Left cardiac atrium (tissue), 4 donors: ENCODE data around the gene CAMK1D. TPM values are rescaled to one million over a fixed set of nuclear protein-coding genes. Genes with fewer than 3 reads are reported as not detected.
"Not testable (repeated sequence)": the region's sequence is repeated elsewhere in the genome, so short reads cannot be mapped to it uniquely, and the experiment has no call there.

Experiments
- ATAC-seq, 2 donors: fragments of 200-7000 bp; cut with Tn5 transposase; one replicate each; pipeline ENCODE4 v1.9.1; 2020; ENCODE audit warnings: mild to moderate bottlenecking in 2 of 2, moderate library complexity in 2 of 2
- DNase-seq: peaks from one replicate; pipeline ENCODE4 v3.0.0-alpha.2; 2020
- intact Hi-C, 2 donors: fragments of 100-400 bp; cut with DNase I; formaldehyde crosslinking; loops; one replicate each; pipeline versions ENCODE4 v1.14.1 to v1.15.1; 2022 to 2023
- total RNA-seq, 2 donors: library from RNA; stranded (reverse); fragmentation: NEBNext Ultra II Directional; extraction: Animal tissue kit (Norgen Biotek cat#: 25700); gene quantifications; one replicate each; pipeline ENCODE4 v1.2.1, GENCODE V29; 2021
- donor health status: DM: no; HTN: yes; CAD: no.
- donor health status: DM: no; HTN: yes; CAD: no; lungs with severe emphysema.
- donor health status: DM: yes; HTN: yes; CAD: no.
- donor health status: Dilated cardiomyopathy.

The CAMK1D gene
- total RNA-seq, 2 donors from 2014 or later: 23.8 to 38.5 TPM

DNA sequence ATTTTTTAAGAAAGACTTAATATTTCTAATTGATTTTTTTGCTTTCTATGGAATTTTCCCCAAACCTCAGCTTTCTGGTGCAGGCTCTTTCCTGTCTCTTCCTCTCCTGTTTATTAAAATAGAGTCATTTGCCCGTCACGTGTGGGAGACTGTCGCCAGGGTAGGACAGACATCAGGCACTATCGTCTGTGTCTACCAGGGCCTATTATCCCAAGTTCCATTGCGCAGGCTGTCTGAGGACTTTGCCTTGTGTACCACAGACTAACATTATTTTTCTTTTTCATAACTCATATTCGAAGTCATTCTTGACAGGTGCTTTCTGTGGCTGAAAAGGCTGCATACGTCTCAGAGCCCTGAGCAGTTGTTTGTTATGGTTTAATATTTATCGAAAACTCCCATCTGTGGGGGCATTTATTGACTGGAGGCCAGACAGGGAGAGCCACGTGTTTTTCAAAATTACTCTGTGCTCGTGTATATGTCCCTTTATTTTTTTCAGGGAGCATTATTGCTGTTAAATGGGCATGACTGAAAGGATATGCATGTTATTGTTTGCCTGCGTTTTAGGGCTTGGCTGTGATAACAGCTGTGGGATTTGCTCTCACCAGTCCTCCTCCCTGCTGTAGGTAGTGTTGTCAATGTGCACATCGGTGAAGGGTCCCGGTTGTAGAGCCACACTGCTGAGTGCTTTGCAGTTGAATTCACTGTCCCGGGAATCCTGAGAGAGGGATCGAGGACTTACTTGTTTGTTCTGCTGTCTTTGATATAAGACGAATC is 89.8 kb downstream of the CAMK1D start:
- no peak for ATAC-seq
- intact Hi-C loops: no loop called here
- no peak for DNase-seq

GRCh38 chr10:12439767-12440166 is 90.4 kb downstream of the CAMK1D start:
- intact Hi-C loops, ATAC-seq, DNase-seq: not testable (repeated sequence)

- intact Hi-C loops: no loop called here
- ATAC-seq (no peak), DNase-seq (no peak)
Measured at GRCh38 chr10:12443026-12443425, 93.7 kb downstream of the CAMK1D start.

GRCh38 chr10:12444981-12445700 is 95.8 kb downstream of the CAMK1D start:
- ATAC-seq (no peak), DNase-seq (no peak)
- intact Hi-C loops: no loop called here

- no peak for DNase-seq
- intact Hi-C loops: no loop called here
- peak; percentile 43 to 65 for ATAC-seq
Measured at GRCh38 chr10:12445701-12446334, 96.5 kb downstream of the CAMK1D start.

GRCh38 chr10:12448340-12448728 is 99.0 kb downstream of the CAMK1D start:
- DNase-seq (no peak), ATAC-seq (no peak)
- intact Hi-C loops: no loop called here

DNA sequence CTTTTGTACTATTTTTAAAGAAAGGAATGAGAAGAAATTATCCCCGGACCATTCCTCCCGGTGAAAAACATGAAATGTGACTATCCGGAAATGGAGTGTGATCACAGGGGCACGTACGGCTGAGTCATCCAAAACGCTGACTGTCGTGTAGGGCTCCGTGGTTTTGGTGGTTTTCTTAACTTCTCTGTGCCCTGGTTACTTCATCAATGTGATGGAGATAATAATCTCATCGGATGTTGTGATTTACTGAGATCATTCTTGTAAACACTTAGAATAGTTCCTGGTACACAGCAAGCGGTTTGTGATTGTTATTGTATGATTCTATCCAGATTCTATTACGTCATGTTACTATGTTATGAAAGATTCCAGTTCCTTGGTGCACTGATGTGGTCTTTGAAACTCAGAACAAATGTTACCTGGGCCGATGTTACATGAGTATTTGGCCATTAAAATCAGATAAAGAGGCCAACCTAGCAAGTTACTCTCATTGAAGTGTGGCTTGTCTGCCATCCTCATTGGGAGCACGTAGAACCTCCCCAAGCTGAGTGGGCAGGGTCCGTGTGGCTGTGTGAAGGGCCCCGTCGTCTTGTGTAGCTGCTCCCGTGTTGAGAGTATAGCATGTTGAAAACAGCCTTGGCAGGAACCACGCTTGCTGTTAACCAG is 99.5 kb downstream of the CAMK1D start:
- intact Hi-C loops: no loop called here
- DNase-seq (no peak), ATAC-seq (peak; percentile 50 to 69)

DNA sequence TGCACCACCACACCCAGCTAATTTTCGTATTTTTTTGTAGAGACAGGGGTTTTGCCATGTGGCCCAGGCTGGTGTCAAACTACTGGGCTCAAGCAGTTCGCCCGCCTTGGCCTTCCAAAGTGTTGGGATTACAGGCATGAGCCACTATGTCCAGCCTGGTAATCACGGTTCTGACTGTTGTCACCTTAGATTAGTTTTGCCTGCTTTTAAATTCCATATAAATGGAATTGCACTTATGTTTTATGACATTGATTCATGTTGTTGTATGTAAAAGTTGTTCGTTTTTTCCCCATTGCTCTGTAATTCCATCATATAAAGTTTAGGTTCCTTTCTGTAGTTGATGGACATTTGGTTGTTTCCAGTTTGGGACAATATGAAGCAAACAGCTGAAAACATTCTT is 106.0 kb downstream of the CAMK1D start:
- DNase-seq (no peak), ATAC-seq (no peak)
- intact Hi-C loops: no loop called here

GRCh38 chr10:12455766-12456165 is 106.4 kb downstream of the CAMK1D start:
- DNase-seq (no peak), ATAC-seq (no peak)
- intact Hi-C loops: no loop called here

DNA sequence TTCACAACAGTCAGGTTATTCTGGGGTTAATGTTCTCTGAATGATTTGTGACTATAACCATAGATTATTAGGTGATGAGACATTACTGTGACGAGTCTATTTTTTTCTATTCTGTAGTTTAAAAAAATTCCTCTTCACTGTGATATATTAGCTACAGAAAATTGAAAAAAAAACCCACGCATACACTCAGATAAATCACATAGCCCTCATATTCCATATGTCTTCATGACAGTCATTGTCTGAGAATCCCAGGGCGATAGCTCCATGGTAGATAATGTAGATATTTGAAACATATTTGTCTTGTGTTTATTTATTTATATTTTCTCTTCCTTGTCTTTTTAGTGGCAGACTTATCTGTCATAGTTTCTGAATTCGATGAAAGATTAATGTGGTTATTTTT is 110.0 kb downstream of the CAMK1D start:
- DNase-seq (no peak), ATAC-seq (no peak)
- intact Hi-C loops: no loop called here

GRCh38 chr10:12459762-12460161 is 110.4 kb downstream of the CAMK1D start:
- intact Hi-C loops: no loop called here
- ATAC-seq: no peak
- DNase-seq: no peak

DNA sequence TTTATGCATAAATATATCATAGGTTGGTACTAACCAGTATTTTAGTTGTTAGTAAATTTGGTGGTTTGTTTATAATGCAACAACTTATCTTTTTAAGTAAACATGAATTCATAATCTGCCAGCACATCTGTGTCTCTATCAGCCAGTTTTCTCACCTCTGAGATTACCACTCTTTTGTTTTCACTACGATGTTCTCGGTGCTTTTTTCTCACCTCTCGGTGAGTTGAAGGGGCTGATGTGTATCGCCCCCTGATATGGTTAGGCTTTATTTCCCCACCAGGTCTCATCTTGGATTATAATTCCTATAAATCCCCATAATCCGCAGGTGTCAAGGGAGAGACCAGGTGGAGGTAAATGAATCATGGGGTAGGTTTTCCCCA is 114.1 kb downstream of the CAMK1D start:
- ATAC-seq: no peak
- intact Hi-C loops: no loop called here
- DNase-seq: no peak

DNA sequence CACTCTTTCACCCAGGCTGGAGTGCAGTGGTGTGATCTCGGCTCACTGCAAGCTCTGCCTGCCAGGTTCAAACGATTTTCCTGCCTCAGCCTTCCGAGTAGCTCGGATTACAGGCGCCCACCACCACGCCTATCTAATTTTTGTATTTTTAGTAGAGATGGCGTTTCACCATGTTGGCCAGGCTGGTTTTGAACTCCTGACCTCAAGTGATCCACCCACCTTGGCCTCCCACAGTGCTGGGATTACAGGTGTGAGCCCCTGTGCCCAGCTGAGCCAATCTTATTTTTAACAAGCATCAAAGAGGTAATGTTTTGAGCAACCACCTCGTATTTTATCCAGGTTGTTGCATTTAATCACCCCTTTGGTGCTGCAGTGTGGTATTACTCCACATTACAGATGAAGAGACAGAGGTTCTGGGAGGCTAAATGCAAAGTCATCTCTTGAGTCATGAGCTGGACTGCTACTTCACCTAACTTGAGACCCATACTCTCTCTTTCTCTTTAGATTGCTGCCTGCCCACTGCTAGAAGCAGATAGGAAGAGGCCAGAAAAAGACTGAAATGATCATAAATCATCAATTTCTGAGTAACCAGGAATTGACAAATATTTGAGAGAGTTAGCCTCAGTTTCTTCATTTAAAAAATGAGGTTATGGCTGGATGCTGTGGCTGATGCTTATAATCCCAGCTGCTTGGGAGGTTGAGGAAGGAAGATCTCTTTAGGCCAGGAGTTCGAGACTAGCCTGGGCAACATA is 116.2 kb downstream of the CAMK1D start:
- ATAC-seq: no peak
- DNase-seq: no peak
- intact Hi-C loops: no loop called here

DNA sequence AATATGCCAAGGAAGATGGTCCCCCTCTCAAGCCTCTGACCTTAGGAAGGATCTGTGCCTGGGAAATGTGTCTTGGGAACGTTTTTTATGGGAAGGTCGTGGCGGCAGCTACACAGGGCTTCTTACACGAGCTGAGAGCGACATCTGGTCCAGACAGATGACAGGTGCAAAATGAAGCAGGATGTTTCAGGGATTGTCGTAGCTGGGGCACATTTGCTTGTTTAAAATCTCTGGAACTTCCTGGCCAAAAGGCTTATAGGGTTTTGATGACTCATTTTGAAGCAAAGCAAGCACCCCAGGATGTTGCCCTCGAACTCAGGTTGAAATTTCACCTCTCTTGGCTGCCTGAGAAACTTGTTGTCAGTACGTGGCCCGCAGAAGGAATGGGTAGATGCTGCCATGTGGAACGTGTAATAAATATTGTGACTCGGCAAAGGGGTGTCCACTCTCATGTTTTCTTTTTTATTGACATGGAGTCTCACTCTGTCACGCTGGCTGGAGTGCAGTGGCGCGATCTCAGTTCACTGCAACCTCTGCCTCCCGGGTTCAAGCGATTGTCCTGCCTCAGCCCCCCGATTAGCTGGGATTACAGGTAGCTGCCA is 117.5 kb downstream of the CAMK1D start:
- ATAC-seq (peak in 1 of 2 donors; percentile 44), DNase-seq (no peak)
- intact Hi-C loops: no loop called here

DNA sequence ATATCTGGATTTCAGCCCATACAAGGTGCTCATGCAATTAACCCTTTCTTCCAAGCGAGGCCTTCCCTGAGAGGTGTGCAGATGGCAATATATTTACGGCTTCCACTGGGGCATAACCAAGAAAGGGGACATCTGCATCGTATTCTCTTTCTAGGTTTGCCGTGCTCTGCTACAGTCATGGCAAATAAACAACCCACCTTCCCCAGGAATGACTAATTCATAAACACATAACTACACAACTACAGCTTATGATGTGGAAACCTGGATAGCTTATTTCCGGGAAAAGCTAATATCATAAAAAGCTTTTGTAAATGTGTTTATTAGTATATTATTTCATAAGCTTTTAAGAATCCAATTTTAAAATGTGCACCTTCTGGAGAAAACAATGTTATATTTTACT is 120.0 kb downstream of the CAMK1D start:
- no peak for ATAC-seq

GRCh38 chr10:12470719-12471118 is 121.4 kb downstream of the CAMK1D start:
- no peak for ATAC-seq
- intact Hi-C loops: no loop called here

More for the DNA sequence above, 120.0 kb downstream of the CAMK1D start:
- intact Hi-C loops: no loop called here
- DNase-seq: no peak

DNA sequence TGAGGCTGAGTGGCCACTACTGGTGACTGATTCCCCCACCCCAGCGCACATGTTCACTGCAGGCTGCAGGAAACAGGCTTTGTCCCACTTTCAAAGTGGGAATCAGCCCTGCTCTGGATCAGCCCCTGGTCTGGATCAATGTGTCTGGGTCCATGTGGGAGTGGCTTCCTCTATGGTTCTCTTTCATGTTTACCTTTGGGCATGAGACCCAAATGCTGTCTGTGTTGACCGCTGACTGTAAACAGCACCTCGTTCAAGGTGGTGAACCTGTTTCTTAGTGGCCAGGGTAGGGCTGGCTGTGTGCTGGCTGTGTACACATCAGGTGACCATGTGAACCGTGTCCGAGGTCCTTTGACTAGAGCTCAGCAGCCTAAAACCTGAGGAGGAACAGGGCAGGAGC is 121.8 kb downstream of the CAMK1D start:
- intact Hi-C loops: no loop called here
- DNase-seq (no peak), ATAC-seq (no peak)

More at GRCh38 chr10:12470719-12471118, 121.4 kb downstream of the CAMK1D start:
- DNase-seq: no peak

- DNase-seq (no peak), ATAC-seq (peak in 1 of 2 donors; percentile 25)
- intact Hi-C loops: no loop called here
Measured at GRCh38 chr10:12473491-12473890, 124.1 kb downstream of the CAMK1D start.
